Fibroblast of skin of right biceps (primary cell): ENCODE measurements around the gene RFFL.

Experiments used
- DNase-seq: peaks from one replicate; pipeline ENCODE4 v3.0.0-alpha.2; 2013

RFFL gene

DNA sequence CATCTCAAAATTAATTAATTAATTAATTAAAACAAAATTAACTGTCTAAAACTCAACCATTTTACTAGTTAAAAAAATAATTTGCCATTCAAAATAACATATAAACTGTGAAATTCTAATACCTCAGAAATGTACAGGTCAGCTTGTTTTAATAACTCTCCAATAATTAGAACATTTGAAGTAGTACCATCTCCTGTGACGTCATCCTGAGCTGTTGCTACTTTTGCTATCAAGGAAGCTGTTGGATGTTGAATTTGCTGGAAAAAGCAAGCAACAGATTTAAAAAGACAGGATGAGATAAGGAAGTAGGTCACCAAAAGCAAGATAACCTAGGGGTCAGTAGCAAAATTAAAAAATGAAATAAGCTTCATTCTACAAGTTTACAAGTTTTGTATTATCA, 105.1 kb downstream of the RFFL start:
- no peak for DNase-seq
